ENCODE results near the gene TXK. TPM values are rescaled to one million over a fixed set of nuclear protein-coding genes. Genes with fewer than 3 reads are reported as not detected.
"Not testable (repeated sequence)": the region's sequence is repeated elsewhere in the genome, so short reads cannot be mapped to it uniquely, and the experiment has no call there.

The TXK gene
- total RNA-seq, 4 donors from 2014 or later, result 1.6 to 6.8 (median 3.3) TPM

- Histone ChIP-seq H3K27me3 (no peaks in the 10 kb centered on the region), H3K4me1 (peaks cover 10% of the 10 kb centered on the region), H3K4me3 (no peak overlapping the region), H3K27ac (peak overlapping the region; percentile 29), H3K36me3 (no peaks in the 10 kb centered on the region), H3K9me3 (no peaks in the 10 kb centered on the region)
- 74% methylated on average over 6 of the region's 6 CpGs for WGBS
- TF ChIP-seq EP300 (IDR thresholded peaks at IDR 0.05), result no peak
- no peak for TF ChIP-seq CTCF (IDR thresholded peaks at IDR 0.05)
- TF ChIP-seq POLR2A (IDR thresholded peaks at IDR 0.05), result no peak
- TF ChIP-seq POLR2AphosphoS5 (IDR thresholded peaks at IDR 0.05), result no peak
- no peak for DNase-seq (ENCODE audit: low spot score in 2 of 2)
Measured at GRCh38 chr4:48173056-48173991, 39.3 kb upstream of the TXK start.

- TF ChIP-seq EP300 (IDR thresholded peaks at IDR 0.05), result no peak
- no peak for TF ChIP-seq POLR2AphosphoS5 (IDR thresholded peaks at IDR 0.05)
- no peak for TF ChIP-seq POLR2A (IDR thresholded peaks at IDR 0.05)
- no peak for TF ChIP-seq CTCF (IDR thresholded peaks at IDR 0.05)
- Histone ChIP-seq H3K4me3 (no peak overlapping the region), H3K27me3 (no peaks in the 10 kb centered on the region), H3K9me3 (no peaks in the 10 kb centered on the region), H3K27ac (no peak overlapping the region), H3K36me3 (peaks cover 3% of the 10 kb centered on the region), H3K4me1 (peaks cover 10% of the 10 kb centered on the region)
- 46% methylated on average over 4 of the region's 4 CpGs for WGBS
- DNase-seq (ENCODE audit: low spot score in 2 of 2), result no peak
Measured at GRCh38 chr4:48172651-48173050, 38.6 kb upstream of the TXK start.

- Histone ChIP-seq H3K36me3 (peaks cover 9% of the 10 kb centered on the region), H3K9me3 (no peaks in the 10 kb centered on the region), H3K4me1 (peaks cover 10% of the 10 kb centered on the region), H3K27ac (no peak overlapping the region), H3K27me3 (no peaks in the 10 kb centered on the region), H3K4me3 (no peak overlapping the region)
- no peak for DNase-seq (ENCODE audit: low spot score in 2 of 2)
- TF ChIP-seq CTCF (IDR thresholded peaks at IDR 0.05) (no peak), POLR2AphosphoS5 (IDR thresholded peaks at IDR 0.05) (no peak), POLR2A (IDR thresholded peaks at IDR 0.05) (no peak), EP300 (IDR thresholded peaks at IDR 0.05) (no peak)
- 0% methylated on average over 1 of the region's 1 CpG for WGBS
Measured at GRCh38 chr4:48169636-48170035, 35.6 kb upstream of the TXK start.

- Histone ChIP-seq H3K4me3 (no peak overlapping the region), H3K4me1 (no peaks in the 10 kb centered on the region), H3K27me3 (no peaks in the 10 kb centered on the region), H3K36me3 (peaks cover 9% of the 10 kb centered on the region), H3K9me3 (no peaks in the 10 kb centered on the region), H3K27ac (no peak overlapping the region)
- WGBS, result 70% methylated on average over 5 of the region's 5 CpGs
- no peak for DNase-seq (ENCODE audit: low spot score in 2 of 2)
- TF ChIP-seq EP300 (IDR thresholded peaks at IDR 0.05), result no peak
- TF ChIP-seq POLR2A (IDR thresholded peaks at IDR 0.05), result no peak
- no peak for TF ChIP-seq CTCF (IDR thresholded peaks at IDR 0.05)
- TF ChIP-seq POLR2AphosphoS5 (IDR thresholded peaks at IDR 0.05), result no peak
Measured at GRCh38 chr4:48167538-48168263, 33.7 kb upstream of the TXK start.

GRCh38 chr4:48164561-48164960 lies 30.5 kb upstream of the TXK start:
- H3K27ac ChIP-seq; H3K36me3 ChIP-seq; DNase-seq (ENCODE audit: low spot score in 2 of 2); H3K27me3 ChIP-seq; H3K9me3 ChIP-seq; H3K4me1 ChIP-seq; H3K4me3 ChIP-seq: not testable (repeated sequence)
- 95% methylated on average over 9 of the region's 9 CpGs for WGBS

Data from suprapubic skin (tissue), 4 donors.